T follicular helper cell (primary cell): ENCODE measurements around the gene KRTAP17-1.

Experiments
- DNase-seq: peaks from one replicate; pipeline ENCODE4 v3.0.0-alpha.2; 2020; ENCODE audit warnings: low read depth

The KRTAP17-1 gene

DNA sequence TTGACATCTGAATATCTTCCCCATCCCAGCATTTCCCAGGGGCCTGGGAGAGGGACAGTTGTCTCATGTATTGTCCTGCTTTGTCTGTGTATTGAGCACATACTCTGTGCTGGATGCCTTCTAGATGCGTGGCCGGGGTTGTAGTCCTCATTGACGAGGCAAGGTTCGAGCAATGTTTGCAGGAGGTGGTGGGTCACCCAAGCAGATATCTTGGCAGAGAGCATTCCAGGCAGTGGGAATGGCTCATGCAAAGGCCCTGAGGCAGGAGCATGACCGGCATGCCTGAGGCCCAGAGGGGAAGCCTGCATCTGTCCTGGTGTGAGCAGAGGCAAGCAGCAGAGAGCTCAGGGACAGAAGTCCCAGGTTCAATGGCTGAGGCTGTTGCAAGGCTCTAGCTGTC, 17.6 kb upstream of the KRTAP17-1 start:
- DNase-seq, result no peak

GRCh38 chr17:41332239-41332638, 16.7 kb upstream of the KRTAP17-1 start:
- DNase-seq, result no peak

DNA sequence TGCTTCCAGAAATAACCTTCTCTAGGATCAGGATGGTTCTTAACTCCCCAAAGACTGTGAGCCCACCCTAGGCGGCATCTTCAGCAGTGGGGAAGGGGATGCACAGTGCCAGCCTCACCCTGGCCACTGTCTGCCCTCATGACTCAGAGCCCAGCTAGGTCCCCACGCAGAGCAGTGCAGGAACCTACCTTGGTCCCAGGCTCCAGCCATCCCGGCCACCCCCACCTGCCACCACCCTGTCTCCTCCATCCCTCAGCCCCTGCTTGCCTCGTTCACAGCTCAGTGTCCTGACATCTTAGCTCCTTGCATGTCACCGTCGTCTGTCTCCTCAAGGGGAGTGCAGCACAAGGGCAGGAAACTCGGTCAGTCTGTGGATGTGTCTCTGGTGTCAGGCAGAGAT, 16.1 kb upstream of the KRTAP17-1 start:
- DNase-seq, result no peak

GRCh38 chr17:41329279-41329948, 13.9 kb upstream of the KRTAP17-1 start:
- no peak for DNase-seq

DNA sequence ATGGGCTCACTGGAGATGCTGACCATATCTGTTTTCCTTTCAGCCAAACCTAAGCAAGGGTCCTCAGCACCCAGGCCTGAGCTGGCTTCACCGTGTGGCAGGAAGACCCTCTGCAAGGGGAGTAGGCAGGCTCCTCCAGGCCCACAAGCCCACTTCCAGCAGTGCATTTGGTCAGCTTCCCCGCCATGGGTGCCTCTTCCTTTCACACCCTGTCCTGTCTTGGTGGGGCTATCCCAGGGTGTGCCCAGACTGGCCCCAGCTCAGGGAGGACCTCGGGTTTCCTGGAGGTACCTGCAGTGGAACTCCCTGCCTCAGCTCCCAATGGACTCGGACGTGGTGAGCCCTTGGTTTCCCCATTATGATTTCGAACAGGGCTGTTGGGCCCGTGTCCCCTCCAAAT, 12.7 kb upstream of the KRTAP17-1 start:
- no peak for DNase-seq

DNA sequence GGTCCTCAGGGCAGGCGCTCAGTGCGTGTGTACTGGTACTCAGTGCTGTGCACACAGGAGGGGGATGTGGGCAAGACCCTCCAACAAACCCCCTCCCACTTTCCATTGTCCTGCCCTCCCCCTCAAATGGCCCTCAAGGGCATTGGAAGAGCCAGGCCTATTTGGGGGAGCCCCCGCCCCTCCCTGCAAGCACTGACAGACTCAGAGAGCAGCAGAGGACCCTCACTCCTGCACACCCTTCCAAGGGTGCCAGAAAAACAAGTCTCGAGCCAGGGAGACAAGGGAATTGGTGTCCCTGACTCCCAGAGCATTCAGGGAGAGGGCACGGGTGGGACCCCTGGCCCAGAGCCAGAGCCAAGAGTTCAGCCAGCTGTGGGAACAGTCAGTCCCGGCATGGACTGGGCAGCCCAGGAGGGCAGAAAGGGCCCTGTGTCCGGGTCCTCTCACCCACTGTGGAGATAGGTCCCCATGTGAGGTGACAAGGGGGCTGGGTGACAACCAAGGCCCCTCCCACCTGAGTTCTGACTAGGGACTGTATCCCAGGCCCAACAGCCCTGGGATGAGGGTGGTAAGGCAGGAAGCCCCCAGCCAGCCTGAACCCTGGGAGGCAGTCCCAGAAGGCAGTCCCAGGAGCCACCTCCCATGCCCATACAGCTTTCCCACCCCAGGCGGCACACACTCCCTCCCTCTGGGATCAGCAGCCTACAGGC, 12.1 kb upstream of the KRTAP17-1 start:
- no peak for DNase-seq

DNA sequence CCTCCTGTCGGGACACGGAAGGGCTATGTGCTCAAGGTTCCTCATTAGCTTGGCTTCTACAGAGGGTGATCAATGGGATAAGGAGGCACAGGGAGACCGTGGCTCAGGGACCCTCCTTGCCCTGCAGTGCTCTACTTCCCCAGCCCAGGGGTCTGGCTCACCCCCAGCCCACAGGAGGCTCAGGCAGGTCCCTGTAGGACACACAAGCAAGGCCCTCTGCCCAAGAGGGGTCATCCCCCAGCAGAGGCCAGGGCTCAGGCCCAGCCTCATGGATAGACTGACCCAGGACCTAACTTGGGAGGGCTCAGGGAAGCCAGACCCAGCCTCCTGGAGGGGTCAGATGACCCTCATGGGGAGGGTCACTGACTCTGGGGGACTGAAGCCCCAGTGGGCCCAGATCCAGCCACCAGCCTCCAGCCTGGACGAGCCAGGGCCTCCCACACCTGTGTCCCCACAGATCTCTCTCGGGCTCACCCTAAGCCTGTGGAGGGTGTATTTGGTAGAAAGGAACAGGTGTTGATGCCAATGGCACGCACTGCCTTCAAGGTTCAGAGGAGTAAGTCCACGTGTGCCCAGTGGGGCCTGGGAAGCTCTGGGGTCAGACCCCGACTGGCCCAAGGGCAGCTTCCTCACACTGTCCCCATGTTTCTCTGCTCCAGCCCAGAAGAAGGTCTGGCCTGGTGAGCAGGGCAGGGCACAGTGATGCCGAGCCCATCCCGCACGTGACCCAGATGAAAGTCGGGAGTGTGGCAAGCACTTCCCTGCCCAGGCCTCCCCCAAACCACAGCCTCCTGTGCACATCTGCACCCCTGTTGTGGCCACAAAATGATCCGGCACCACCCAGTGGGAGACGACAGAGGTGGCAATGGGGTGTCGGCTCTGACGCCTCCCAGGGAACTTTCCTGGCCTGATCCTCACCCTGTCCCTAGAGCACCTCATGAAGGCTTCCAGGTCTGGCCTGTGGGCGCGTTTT, 10.9 kb upstream of the KRTAP17-1 start:
- DNase-seq, result no peak

GRCh38 chr17:41325611-41326010, 10.1 kb upstream of the KRTAP17-1 start:
- no peak for DNase-seq

GRCh38 chr17:41325126-41325525, 9.6 kb upstream of the KRTAP17-1 start:
- no peak for DNase-seq

- no peak for DNase-seq
Observed at GRCh38 chr17:41324180-41325075, 8.9 kb upstream of the KRTAP17-1 start.

- DNase-seq, result no peak
Observed at GRCh38 chr17:41322903-41323895, 7.7 kb upstream of the KRTAP17-1 start.

GRCh38 chr17:41322094-41322902, 6.8 kb upstream of the KRTAP17-1 start:
- no peak for DNase-seq

- no peak for DNase-seq
Observed at GRCh38 chr17:41318231-41318630, 2.7 kb upstream of the KRTAP17-1 start.

- DNase-seq, result no peak
Observed at GRCh38 chr17:41315814-41316445, 420 bp upstream of the KRTAP17-1 start.

- DNase-seq, result no peak
Observed at GRCh38 chr17:41311111-41311510, 4.4 kb downstream of the KRTAP17-1 start.

DNA sequence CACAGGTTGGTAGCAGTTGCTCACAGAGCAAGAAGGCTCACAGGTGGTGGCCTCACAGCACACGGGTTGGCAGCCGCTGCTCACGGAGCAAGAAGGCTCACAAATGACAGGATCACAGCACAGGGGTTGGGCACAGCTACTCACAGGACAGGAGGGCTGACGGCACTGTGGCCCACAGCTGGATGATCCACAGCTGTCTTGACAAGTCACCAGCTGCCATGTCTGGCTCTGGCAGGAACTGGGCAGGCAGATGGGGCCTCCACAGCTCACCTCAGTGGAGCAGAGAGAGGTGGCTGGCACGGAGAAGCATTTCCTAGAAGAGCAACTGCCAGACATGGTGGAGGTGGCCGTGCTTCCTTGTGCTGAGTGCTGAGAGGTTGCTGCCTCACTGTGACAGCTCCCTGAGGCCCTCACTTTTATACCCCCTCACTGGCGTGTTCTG, 6.6 kb downstream of the KRTAP17-1 start, which contains the start of gene KRTAP16-1:
TSS of gene KRTAP16-1 (minus strand) at position 392 of the 442 bp plus-strand sequence. CDS start at position 336, 56 bp downstream.
- DNase-seq, result peak; percentile 33

DNA sequence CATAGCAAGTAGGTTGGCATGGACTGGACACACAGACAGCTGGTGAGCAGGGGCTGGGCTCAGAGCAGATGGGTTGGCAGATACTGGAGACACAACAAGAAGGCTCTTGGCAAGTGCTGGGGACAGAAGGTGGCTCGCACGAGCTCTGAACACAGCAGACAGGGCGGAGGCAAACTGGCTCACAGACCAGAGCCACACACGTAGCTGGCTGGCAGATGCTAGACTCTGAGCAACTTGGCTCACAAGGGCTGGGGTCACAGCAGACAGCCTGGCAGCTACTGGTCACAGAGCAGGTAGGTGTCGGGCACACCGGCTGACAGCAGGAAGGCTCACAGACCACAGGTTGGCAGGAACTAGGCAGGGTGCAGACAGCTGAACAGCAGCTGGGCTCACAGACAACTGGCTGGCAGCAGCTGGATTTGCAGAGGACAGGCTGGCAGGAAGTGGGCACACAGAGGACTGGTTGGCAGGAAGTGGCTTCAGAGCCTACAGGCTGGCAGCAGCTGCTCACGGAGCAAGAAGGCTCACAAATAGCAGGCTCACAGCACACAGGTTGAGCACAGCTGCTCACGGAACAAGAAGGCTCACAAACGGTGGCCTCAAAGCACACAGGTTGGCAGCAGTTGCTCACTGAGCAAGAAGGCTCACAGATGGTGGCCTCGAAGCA, 7.1 kb downstream of the KRTAP17-1 start:
- peak; percentile 73 for DNase-seq

DNA sequence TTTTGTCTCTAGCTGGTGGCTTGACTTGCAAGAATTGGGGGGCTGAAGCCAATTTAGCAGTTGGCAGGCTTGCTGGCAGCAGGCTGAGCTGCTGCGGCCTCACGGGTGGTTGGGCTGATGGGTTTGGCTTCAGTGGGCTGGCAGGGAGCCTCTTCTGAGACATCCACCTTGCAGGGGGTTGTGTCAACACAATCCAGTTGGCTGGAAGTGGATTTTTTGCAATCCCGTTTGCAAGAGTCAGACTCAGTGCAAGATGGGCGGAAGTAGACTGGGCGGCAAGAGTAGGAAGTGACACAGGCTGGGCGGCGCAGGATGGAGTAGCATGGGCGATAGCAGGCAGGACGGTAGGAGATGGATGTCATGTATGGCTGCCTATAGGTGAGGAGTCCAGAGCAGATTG, 7.9 kb downstream of the KRTAP17-1 start:
- DNase-seq, result no peak
